ENCODE measurements around the gene ADRB1. TPM values are rescaled to one million over a fixed set of nuclear protein-coding genes. Genes with fewer than 3 reads are reported as not detected.

ADRB1 gene
- total RNA-seq, 3 donors from 2014 or later (not counting 1 experiment from before 2014, with no cell fraction given): 0.12 to 2.9 (median 2.1) TPM

- Mint-ChIP-seq H3K4me1 (peaks cover 22 to 35% of the 10 kb centered on the region in 2 donors), H3K36me3 (no peaks in the 10 kb centered on the region), H3K27me3 (ENCODE audit: low read depth in 2 of 2) (peaks cover 0 to 18% of the 10 kb centered on the region in 2 donors), H3K27ac (no peak overlapping the region), H3K9me3 (no peaks in the 10 kb centered on the region), H3K4me3 (no peak overlapping the region)
- no peak overlapping the region for H3K27ac ChIP-seq (ENCODE audit: low read length)
- H3K36me3 ChIP-seq (ENCODE audit: control insufficient read depth, insufficient read depth, low read length): no peaks in the 10 kb centered on the region
- no peak for ATAC-seq
- no peaks in the 10 kb centered on the region for H3K27me3 ChIP-seq (ENCODE audit: control insufficient read depth, insufficient read depth, low read length)
- DNase-seq: no peak
- 92% methylated on average over 5 of the region's 7 CpGs for WGBS (ENCODE audit: insufficient coverage)
- TF ChIP-seq CTCF (IDR thresholded peaks at IDR 0.05): no peak
- H3K4me3 ChIP-seq (ENCODE audit: low read length): no peak overlapping the region
- H3K4me1 ChIP-seq (ENCODE audit: control insufficient read depth, insufficient read depth, low read length): peaks cover 11% of the 10 kb centered on the region
- H3K9me3 ChIP-seq (ENCODE audit: control insufficient read depth, insufficient read depth, low read length): no peaks in the 10 kb centered on the region
- intact Hi-C loops (cut with micrococcal nuclease): no loop called here
Measured at GRCh38 chr10:114026189-114027040, 17.3 kb upstream of the ADRB1 start.

GRCh38 chr10:114027041-114027394 lies 16.6 kb upstream of the ADRB1 start:
- no peak overlapping the region for H3K27ac Mint-ChIP-seq

DNA sequence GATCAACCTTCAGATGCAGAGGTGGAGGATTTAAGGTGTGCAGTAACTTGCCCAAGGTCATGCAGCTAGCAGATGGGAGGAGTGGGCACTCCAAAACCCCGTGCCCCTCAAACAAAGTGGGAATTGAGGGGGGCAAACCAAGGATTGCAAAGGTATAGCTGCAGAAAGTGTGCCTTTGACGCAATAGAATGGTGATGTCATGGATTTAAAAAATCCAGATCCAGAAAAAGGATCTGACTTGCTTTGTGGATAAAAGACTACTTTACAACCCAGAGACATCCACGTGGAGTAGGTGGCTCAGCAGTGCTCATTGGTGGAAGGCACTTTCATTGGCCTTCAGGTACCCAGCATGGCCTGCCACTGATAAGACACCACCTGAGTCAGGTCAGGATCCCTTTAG lies 15.7 kb upstream of the ADRB1 start:
- Histone ChIP-seq H3K4me3 (ENCODE audit: low read length) (no peak overlapping the region), H3K36me3 (ENCODE audit: control insufficient read depth, insufficient read depth, low read length) (no peaks in the 10 kb centered on the region), H3K27me3 (ENCODE audit: control insufficient read depth, insufficient read depth, low read length) (no peaks in the 10 kb centered on the region), H3K9me3 (ENCODE audit: control insufficient read depth, insufficient read depth, low read length) (no peaks in the 10 kb centered on the region), H3K27ac (ENCODE audit: low read length) (no peak overlapping the region), H3K4me1 (ENCODE audit: control insufficient read depth, insufficient read depth, low read length) (peaks cover 11% of the 10 kb centered on the region)
- no peaks in the 10 kb centered on the region for H3K9me3 Mint-ChIP-seq
- H3K4me1 Mint-ChIP-seq: peaks cover 22 to 36% of the 10 kb centered on the region in 2 donors
- no peak for TF ChIP-seq CTCF (IDR thresholded peaks at IDR 0.05)
- no peaks in the 10 kb centered on the region for H3K36me3 Mint-ChIP-seq
- H3K4me3 Mint-ChIP-seq: no peak overlapping the region
- DNase-seq: no peak
- intact Hi-C loops (cut with micrococcal nuclease): no loop called here
- H3K27me3 Mint-ChIP-seq (ENCODE audit: low read depth in 2 of 2): peaks cover 7 to 21% of the 10 kb centered on the region in 2 donors
- ATAC-seq: no peak
- H3K27ac Mint-ChIP-seq: no peak overlapping the region
- WGBS (ENCODE audit: insufficient coverage): 82% methylated on average over 3 of the region's 3 CpGs

More at GRCh38 chr10:114027041-114027394, 16.6 kb upstream of the ADRB1 start:
- no peak for DNase-seq
- peaks cover 0 to 18% of the 10 kb centered on the region in 2 donors for H3K27me3 Mint-ChIP-seq (ENCODE audit: low read depth in 2 of 2)
- WGBS (ENCODE audit: insufficient coverage): no CpG with 5 or more reads among the region's 2 CpGs
- H3K9me3 Mint-ChIP-seq: no peaks in the 10 kb centered on the region
- Histone ChIP-seq H3K9me3 (ENCODE audit: control insufficient read depth, insufficient read depth, low read length) (no peaks in the 10 kb centered on the region), H3K27ac (ENCODE audit: low read length) (no peak overlapping the region), H3K4me1 (ENCODE audit: control insufficient read depth, insufficient read depth, low read length) (peaks cover 11% of the 10 kb centered on the region), H3K36me3 (ENCODE audit: control insufficient read depth, insufficient read depth, low read length) (no peaks in the 10 kb centered on the region), H3K4me3 (ENCODE audit: low read length) (no peak overlapping the region), H3K27me3 (ENCODE audit: control insufficient read depth, insufficient read depth, low read length) (no peaks in the 10 kb centered on the region)
- intact Hi-C loops (cut with micrococcal nuclease): no loop called here
- no peak overlapping the region for H3K4me3 Mint-ChIP-seq
- peaks cover 22 to 36% of the 10 kb centered on the region in 2 donors for H3K4me1 Mint-ChIP-seq
- no peak for TF ChIP-seq CTCF (IDR thresholded peaks at IDR 0.05)
- ATAC-seq: no peak
- H3K36me3 Mint-ChIP-seq: no peaks in the 10 kb centered on the region
